H1 (cell line): Measurements from ENCODE around the gene TEAD1. TPM values are rescaled to one million over a fixed set of nuclear protein-coding genes. Genes with fewer than 3 reads are reported as not detected.

Experiments
- CTCF ChIA-PET: fragments of 300-600 bp; sonication (Branson Sonifier 250); formaldehyde crosslinking; loops from one replicate; lab custom pipeline; 2021; ENCODE audit not compliant: partially characterized antibody; lab: Charles Lee
- POLR2A ChIA-PET: fragments of 300-600 bp; sonication (Branson Sonifier 250); formaldehyde crosslinking; loops from one replicate; lab custom pipeline; 2021; ENCODE audit warnings: inconsistent platforms; ENCODE audit not compliant: partially characterized antibody; lab: Charles Lee
- DNase-seq, 2 experiments: peaks; one replicate each; pipeline versions ENCODE4 v3.0.0 to v3.0.0-alpha.2; 2010 to 2022; ENCODE audit warnings: low spot score in 2 of 2, low read depth in 1 of 2, mixed read lengths in 1 of 2
- FAIRE-seq: peaks from 2 replicates; lab custom pipeline; 2011; peaks lifted over from hg19 to GRCh38; lab: Jason Lieb, UNC
- H2AFZ ChIP-seq: 2 replicates; pipeline ENCODE4 v1.8.1; 2012; ENCODE audit warnings: low read length, inconsistent platforms
- H2AK5ac ChIP-seq: 2 replicates; pipeline ENCODE4 v1.6.1; 2013; ENCODE audit warnings: low read depth, low read length
- H2BK120ac ChIP-seq: replicated peaks from 2 replicates; pipeline ENCODE3; 2013; ENCODE audit warnings: low read depth, low read length, inconsistent platforms
- H2BK12ac ChIP-seq: 2 replicates; pipeline ENCODE4 v1.6.1; 2013; ENCODE audit warnings: low read depth, low read length
- H2BK15ac ChIP-seq: 2 replicates; pipeline ENCODE4 v1.6.1; 2013; ENCODE audit warnings: low read length
- H2BK20ac ChIP-seq: 2 replicates; pipeline ENCODE4 v1.6.1; 2013; ENCODE audit warnings: low read length
- H2BK5ac ChIP-seq: 2 replicates; pipeline ENCODE4 v1.6.1; 2013; ENCODE audit warnings: low read depth, low read length
- H3K14ac ChIP-seq: 2 replicates; pipeline ENCODE4 v1.6.1; 2013; ENCODE audit warnings: inconsistent platforms; ENCODE audit not compliant: insufficient read length
- H3K18ac ChIP-seq: 2 replicates; pipeline ENCODE4 v1.6.1; 2013; ENCODE audit warnings: low read length; ENCODE audit errors: extremely low read depth
- H3K23ac ChIP-seq: 2 replicates; pipeline ENCODE4 v1.6.1; 2013; ENCODE audit warnings: inconsistent platforms; ENCODE audit not compliant: insufficient read length
- H3K23me2 ChIP-seq: 2 replicates; pipeline ENCODE4 v1.6.1; 2013; ENCODE audit warnings: low read depth, low read length
- H3K27ac ChIP-seq: 2 replicates; pipeline ENCODE4 v1.6.1; 2011; ENCODE audit warnings: low read depth, low read length, inconsistent platforms
- H3K27me3 ChIP-seq, 4 experiments: replicated peaks in 1 of 4; 1 replicate in 1 of 4; 2 replicates in 3 of 4; pipeline versions ENCODE4 v1.6.1 to v1.8.1; 2011 to 2013; ENCODE audit warnings: low read length in 3 of 4, mild to moderate bottlenecking in 3 of 4, inconsistent platforms in 2 of 4, mixed read lengths in 2 of 4, moderate library complexity in 1 of 4; ENCODE audit not compliant: control insufficient read depth in 3 of 4, insufficient read depth in 3 of 4; ENCODE audit errors: extremely low read depth in 1 of 4
- H3K36me3 ChIP-seq, 4 experiments: 2 replicates each; pipeline versions ENCODE4 v1.6.1 to v1.8.1; 2011 to 2013; ENCODE audit warnings: mild to moderate bottlenecking in 4 of 4, low read length in 3 of 4, moderate library complexity in 2 of 4, control low read depth in 1 of 4, inconsistent platforms in 1 of 4; ENCODE audit not compliant: insufficient read depth in 4 of 4, control insufficient read depth in 2 of 4
- H3K4ac ChIP-seq: replicated peaks from 2 replicates; pipeline ENCODE3; 2013; ENCODE audit warnings: low read length, low read depth, mixed read lengths, inconsistent platforms; ENCODE audit not compliant: insufficient read length
- H3K4me1 ChIP-seq, 4 experiments: replicated peaks in 1 of 4; 1 replicate in 1 of 4; 2 replicates in 3 of 4; pipeline versions ENCODE4 v1.6.1 to v1.8.1; 2011 to 2013; ENCODE audit warnings: low read length in 3 of 4, inconsistent platforms in 2 of 4, mixed read lengths in 1 of 4; ENCODE audit not compliant: insufficient read depth in 4 of 4, control insufficient read depth in 3 of 4
- H3K4me2 ChIP-seq, 2 experiments: 2 replicates each; pipeline versions ENCODE4 v1.6.1 to v1.8.1; 2011 to 2013; ENCODE audit warnings: low read depth in 2 of 2, low read length in 2 of 2, control low read depth in 1 of 2, inconsistent platforms in 1 of 2, mild to moderate bottlenecking in 1 of 2; ENCODE audit not compliant: insufficient read depth in 1 of 2
- H3K4me3 ChIP-seq, 4 experiments: fragments of 200-600, 300-600 bp in 1 of 4; sonication (generic), shearing (Covaris generic), sonication (Bioruptor Twin) in 1 of 4; 2 replicates each; pipeline versions ENCODE4 v1.5.1 to v1.8.1; 2011 to 2016; ENCODE audit warnings: low read length in 4 of 4, low read depth in 3 of 4, control low read depth in 2 of 4, inconsistent platforms in 2 of 4, mild to moderate bottlenecking in 2 of 4, mixed read lengths in 1 of 4, moderate library complexity in 1 of 4; ENCODE audit not compliant: insufficient read depth in 2 of 4; ENCODE audit errors: extremely low read depth in 1 of 4
- H3K56ac ChIP-seq: replicated peaks from 2 replicates; pipeline ENCODE3; 2013; ENCODE audit warnings: low read depth, mild to moderate bottlenecking, mixed read lengths, low read length, inconsistent platforms; ENCODE audit not compliant: insufficient read length
- H3K79me1 ChIP-seq: 2 replicates; pipeline ENCODE4 v1.6.1; 2013; ENCODE audit warnings: low read depth, low read length, control low read depth
- H3K79me2 ChIP-seq, 2 experiments: 2 replicates each; pipeline versions ENCODE4 v1.6.1 to v1.8.1; 2012 to 2013; ENCODE audit warnings: low read length in 2 of 2, mild to moderate bottlenecking in 2 of 2, inconsistent platforms in 1 of 2; ENCODE audit not compliant: insufficient read depth in 2 of 2, control insufficient read depth in 1 of 2
- H3K9ac ChIP-seq, 4 experiments: replicated peaks in 1 of 4; 1 replicate in 1 of 4; 2 replicates in 3 of 4; pipeline versions ENCODE4 v1.6.1 to v1.8.1; 2011 to 2013; ENCODE audit warnings: low read depth in 3 of 4, low read length in 3 of 4, control low read depth in 2 of 4, mild to moderate bottlenecking in 2 of 4, moderate library complexity in 2 of 4, inconsistent platforms in 1 of 4; ENCODE audit errors: extremely low read depth in 1 of 4
- H3K9me3 ChIP-seq, 2 experiments: 2 replicates each; pipeline versions ENCODE4 v1.6.1 to v1.8.1; 2012 to 2013; ENCODE audit warnings: mild to moderate bottlenecking in 2 of 2, moderate library complexity in 2 of 2, control low read depth in 1 of 2, inconsistent platforms in 1 of 2, low read depth in 1 of 2, low read length in 1 of 2, mixed read lengths in 1 of 2; ENCODE audit not compliant: insufficient read depth in 2 of 2
- H4K20me1 ChIP-seq, 2 experiments: replicated peaks in 1 of 2; 2 replicates each; pipeline versions ENCODE3 to v1.8.1; 2011 to 2013; ENCODE audit warnings: inconsistent platforms in 2 of 2, low read length in 2 of 2, mild to moderate bottlenecking in 1 of 2; ENCODE audit not compliant: insufficient read depth in 2 of 2, control insufficient read depth in 1 of 2
- H4K5ac ChIP-seq: 2 replicates; pipeline ENCODE4 v1.6.1; 2013; ENCODE audit warnings: low read length, low read depth, mixed read lengths, inconsistent platforms; ENCODE audit not compliant: insufficient read length
- H4K8ac ChIP-seq: 2 replicates; pipeline ENCODE4 v1.8.0; 2013; ENCODE audit warnings: mild to moderate bottlenecking, moderate library complexity, low read length, inconsistent platforms; ENCODE audit not compliant: insufficient read depth; ENCODE audit errors: extremely low read depth
- H4K91ac ChIP-seq: replicated peaks from 2 replicates; pipeline ENCODE3; 2013; ENCODE audit warnings: low read length, mixed read lengths, inconsistent platforms; ENCODE audit not compliant: insufficient read length
- JUN ChIP-seq: IDR thresholded peaks from 2 replicates; pipeline ENCODE4 v1.6.1; 2011; ENCODE audit warnings: low read depth, mild to moderate bottlenecking, improper control_type of control experiment, low read length
- RBBP5 ChIP-seq: IDR thresholded peaks from 2 replicates; pipeline ENCODE4 v1.7.1; 2012; ENCODE audit warnings: low read depth, mild to moderate bottlenecking, inconsistent platforms, low read length, moderate library complexity, borderline replicate concordance
- SAP30 ChIP-seq: fragments of 300-600 bp; sonication (generic); IDR thresholded peaks from 2 replicates; pipeline ENCODE4 v1.7.1; 2012; ENCODE audit warnings: low read length, moderate library complexity, mild to moderate bottlenecking, inconsistent platforms; ENCODE audit not compliant: insufficient read depth, insufficient replicate concordance
- WGBS, 2 experiments: shearing (Covaris generic) in 1 of 2; methylation state at CpG; one replicate each; pipeline versions ENCODE4 v1.1.6 to v1.1.7; 2013 to 2015; ENCODE audit warnings: low lambda C conversion rate in 2 of 2, mixed read lengths in 2 of 2, inconsistent platforms in 1 of 2, low coverage in 1 of 2, missing lambda C conversion rate in 1 of 2; ENCODE audit not compliant: insufficient replicate concordance in 2 of 2, insufficient coverage in 1 of 2, insufficient read length in 1 of 2; ENCODE audit errors: extremely low coverage in 1 of 2, missing lambda C conversion rate in 1 of 2; 5-methylcytosine and 5-hydroxymethylcytosine counted together
- polyA plus RNA-seq, 7 experiments: library from polyadenylated mRNA; depleted of rRNA in 3 of 7; stranded (reverse) in 5 of 7; unstranded in 2 of 7; fragments of >200 nt in 5 of 7; fragments of 200-250 nt in 2 of 7; gene quantifications; 1 replicate in 5 of 7; 2 replicates in 1 of 7; 4 replicates in 1 of 7; pipeline versions ENCODE4 v1.2.1 to v1.2.3, GENCODE V29; 2011 to 2013; ENCODE audit warnings: missing spikeins in 2 of 7, mixed read lengths in 2 of 7
- total RNA-seq: library from RNA; stranded (reverse); fragmentation: NEBNext Ultra II Directional; extraction: Animal tissue kit (Norgen Biotek cat#: 25700); gene quantifications from 2 replicates; pipeline ENCODE4 v1.2.1, GENCODE V29; 2021

The TEAD1 gene
- total and polyA plus RNA-seq, 2 of the 8 experiments (the other 6 are each of a cell fraction or from before 2014, with no cell fraction given), result 15.6 to 67.4 TPM

DNA sequence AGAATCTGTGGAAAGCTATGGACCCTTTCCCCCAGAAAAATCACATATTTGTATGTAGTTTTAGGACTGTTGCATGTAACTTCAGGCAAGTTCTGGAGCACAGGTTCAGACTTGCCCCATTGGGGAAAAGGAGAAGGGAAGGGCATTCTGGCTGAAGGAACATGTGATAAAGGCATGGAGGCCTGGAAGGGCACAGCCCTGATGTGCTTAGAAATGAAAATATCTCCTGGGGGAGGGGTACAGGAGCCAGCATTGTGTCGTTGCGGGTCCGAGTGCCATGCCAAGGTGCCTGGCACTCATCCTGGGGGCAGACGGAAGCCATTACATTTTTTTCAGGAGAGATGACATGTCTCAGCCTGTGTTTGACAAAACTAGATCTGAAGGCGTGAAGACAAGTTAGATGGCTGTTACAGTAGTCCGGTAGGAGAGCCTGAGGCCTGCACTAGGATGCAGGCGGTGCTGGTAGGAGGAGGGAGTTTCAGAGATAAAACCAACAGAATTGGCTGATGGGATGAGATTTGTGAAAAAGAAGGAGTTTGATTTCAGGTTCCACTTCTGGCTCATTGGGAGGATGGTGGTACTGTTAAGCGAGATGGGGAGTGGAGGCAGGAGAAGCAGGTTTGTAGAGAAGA lies 96.9 kb downstream of the TEAD1 start:
- H3K27me3 ChIP-seq, result no peaks in the 10 kb centered on the region
- H2BK15ac ChIP-seq, result no peak overlapping the region
- no peak for DNase-seq
- no peak overlapping the region for H3K27ac ChIP-seq
- no peak overlapping the region for H3K56ac ChIP-seq
- no peak overlapping the region for H4K8ac ChIP-seq
- H3K18ac ChIP-seq, result 0 out of 2 replicates have a peak overlapping the region, but pooled peaks have one; percentile 4
- ChIA-PET CTCF (no interaction called here), POLR2A (interaction anchor here (1.1 to 1.6 kb wide), 2 partner anchors 72 to 93 kb away, joined by 3 to 4 read pairs; no protein-coding TSS in a partner anchor)
- no peak overlapping the region for H2AFZ ChIP-seq
- peak overlapping the region; percentile 27 for H3K4ac ChIP-seq
- H2BK12ac ChIP-seq, result no peak overlapping the region
- no peak overlapping the region for H3K14ac ChIP-seq
- H4K5ac ChIP-seq, result no peak overlapping the region
- peaks cover 13% of the 10 kb centered on the region for H3K79me1 ChIP-seq
- H3K23me2 ChIP-seq, result no peaks in the 10 kb centered on the region
- peaks cover 0 to 92% of the 10 kb centered on the region in 2 experiments; a peak in 2 of 4 replicates for H3K79me2 ChIP-seq
- H3K9ac ChIP-seq, result no peak overlapping the region
- H2BK5ac ChIP-seq, result no peak overlapping the region; the same call in 1 of the 2 replicates
- no peak overlapping the region for H3K4me2 ChIP-seq
- H3K36me3 ChIP-seq, result no peaks in the 10 kb centered on the region
- no peak for FAIRE-seq
- peaks cover 0 to 14% (median 5%) of the 10 kb centered on the region in 4 experiments; a peak in 6 of 7 replicates for H3K4me1 ChIP-seq
- H2BK20ac ChIP-seq, result no peak overlapping the region
- H2AK5ac ChIP-seq, result no peak overlapping the region
- no peak overlapping the region for H2BK120ac ChIP-seq
- H4K91ac ChIP-seq, result no peak overlapping the region
- H3K4me3 ChIP-seq, result no peak overlapping the region
- peaks cover 3 to 7% of the 10 kb centered on the region in 2 experiments for H4K20me1 ChIP-seq
- WGBS, 2 experiments, result 94% methylated on average over 8 of the region's 8 CpGs; no CpG with 5 or more reads in 1 of the 2 experiments
- H3K23ac ChIP-seq, result no peak overlapping the region
- H3K9me3 ChIP-seq, result no peaks in the 10 kb centered on the region
- TF ChIP-seq SAP30, result no peak
- no peak for TF ChIP-seq RBBP5
- TF ChIP-seq JUN, result no peak
